Suprapubic skin (tissue), 4 donors: ENCODE measurements around the gene RRP8. TPM values are rescaled to one million over a fixed set of nuclear protein-coding genes. Genes with fewer than 3 reads are reported as not detected.

ENCODE experiments used
- DNase-seq, 2 donors: peaks; one replicate each; pipeline ENCODE4 v3.0.0-alpha.2; 2019; ENCODE audit warnings: low spot score in 2 of 2
- H3K27ac ChIP-seq: fragments of 200-600 bp; sonication (generic); one replicate; pipeline ENCODE4 v1.5.1; 2019
- H3K27me3 ChIP-seq: fragments of 200-600 bp; sonication (generic); one replicate; pipeline ENCODE4 v1.5.1; 2019
- H3K36me3 ChIP-seq: fragments of 200-600 bp; sonication (generic); one replicate; pipeline ENCODE4 v1.5.1; 2019
- H3K4me1 ChIP-seq: fragments of 200-600 bp; sonication (generic); one replicate; pipeline ENCODE4 v1.5.1; 2019
- H3K4me3 ChIP-seq: fragments of 200-600 bp; sonication (generic); one replicate; pipeline ENCODE4 v1.5.1; 2019; ENCODE audit warnings: mild to moderate bottlenecking
- H3K9me3 ChIP-seq: fragments of 200-600 bp; sonication (generic); one replicate; pipeline ENCODE4 v1.5.1; 2019
- CTCF ChIP-seq, 2 donors: fragments of 200-600 bp in 1 of 2; fragments of 450-650 bp in 1 of 2; sonication (generic) in 1 of 2; IDR thresholded peaks; one replicate each; pipeline ENCODE4 v1.5.1; 2016 to 2019; ENCODE audit warnings: antibody characterized with exemption in 2 of 2, mild to moderate bottlenecking in 1 of 2, moderate library complexity in 1 of 2
- EP300 ChIP-seq: sonication (generic); formaldehyde crosslinking; IDR thresholded peaks from one replicate; pipeline ENCODE4 v1.6.1; 2017; ENCODE audit warnings: antibody characterized with exemption
- POLR2A ChIP-seq, 2 donors: fragments of 450-650 bp; IDR thresholded peaks; one replicate each; pipeline ENCODE4 v1.6.1; 2017; ENCODE audit warnings: antibody characterized with exemption in 2 of 2, mild to moderate bottlenecking in 2 of 2, moderate library complexity in 2 of 2
- POLR2AphosphoS5 ChIP-seq, 3 donors: sonication (generic); formaldehyde crosslinking; IDR thresholded peaks; one replicate each; pipeline ENCODE4 v1.6.1; 2017; ENCODE audit warnings: antibody characterized with exemption in 3 of 3
- WGBS: methylation state at CpG from one replicate; pipeline ENCODE4 v1.1.5; 2018; 5-methylcytosine and 5-hydroxymethylcytosine counted together
- total RNA-seq, 4 donors: library from RNA; depleted of rRNA; stranded (reverse); fragments of >200 nt; gene quantifications; one replicate each; pipeline ENCODE4 v1.1.0, GENCODE V29; 2016

Gene RRP8
- total RNA-seq, 4 donors from 2014 or later, result 15.9 to 33.6 (median 18.3) TPM

- Histone ChIP-seq H3K4me1 (peaks cover 31% of the 10 kb centered on the region), H3K36me3 (peaks cover 6% of the 10 kb centered on the region), H3K27me3 (no peaks in the 10 kb centered on the region), H3K27ac (no peak overlapping the region), H3K9me3 (no peaks in the 10 kb centered on the region), H3K4me3 (no peak overlapping the region)
- TF ChIP-seq EP300, result no peak
- no peak for TF ChIP-seq POLR2AphosphoS5 (IDR thresholded peaks at IDR 0.05)
- no peak for TF ChIP-seq CTCF (IDR thresholded peaks at IDR 0.05)
- no peak for TF ChIP-seq POLR2A (IDR thresholded peaks at IDR 0.05)
- WGBS, result 86% methylated on average over 7 of the region's 7 CpGs
- no peak for DNase-seq
These were observed 39.5 kb upstream of the RRP8 start for GRCh38 chr11:6642957-6643356.

GRCh38 chr11:6640985-6641701 is 37.7 kb upstream of the RRP8 start:
- no peak for DNase-seq
- TF ChIP-seq POLR2AphosphoS5 (IDR thresholded peaks at IDR 0.05) (no peak), CTCF (IDR thresholded peaks at IDR 0.05) (no peak), EP300 (no peak), POLR2A (IDR thresholded peaks at IDR 0.05) (no peak)

DNA sequence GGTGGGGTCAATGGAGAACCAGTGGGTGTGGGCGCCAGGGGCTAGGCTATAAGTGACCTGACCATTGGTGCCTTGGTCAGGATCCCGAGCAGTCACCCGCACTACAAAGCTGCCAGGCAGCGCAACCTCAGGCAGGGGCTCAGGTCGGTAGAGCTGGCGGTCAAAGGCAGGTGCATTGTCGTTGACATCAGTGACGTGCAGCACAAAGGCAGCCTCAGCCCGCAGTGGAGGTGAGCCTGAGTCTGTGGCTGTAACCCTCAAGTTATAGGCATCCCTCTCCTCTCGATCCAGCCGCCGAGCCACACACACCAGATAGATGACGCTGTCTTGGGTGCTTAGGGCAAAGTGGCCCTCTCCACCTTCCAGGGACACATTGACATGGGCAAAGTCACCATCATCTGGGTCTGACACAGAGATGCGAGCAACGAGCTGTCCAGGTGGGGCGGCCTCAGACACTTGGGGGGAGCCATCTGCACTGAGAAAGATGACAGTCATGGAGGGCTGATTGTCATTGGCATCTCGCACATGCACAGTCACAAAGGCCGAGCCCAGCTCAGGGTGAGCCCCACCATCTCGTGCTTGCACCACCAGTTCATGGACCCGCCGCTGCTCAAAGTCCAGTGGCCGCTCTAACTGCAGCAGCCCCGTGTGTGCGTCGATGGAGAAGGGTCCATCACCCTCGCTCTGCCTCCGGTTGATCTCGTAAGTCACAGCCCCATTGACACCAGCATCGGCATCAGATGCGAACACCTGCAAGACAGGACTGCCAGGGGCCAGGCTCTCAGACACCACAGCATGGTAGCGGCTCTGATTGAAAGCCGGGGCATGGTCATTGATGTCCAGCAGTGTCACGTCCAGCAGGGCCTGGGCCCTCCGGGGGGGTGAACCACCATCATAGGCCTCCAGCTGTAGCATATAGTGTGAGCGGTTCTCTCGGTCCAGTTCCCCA is 36.9 kb upstream of the RRP8 start:
- H3K9me3 ChIP-seq, result no peaks in the 10 kb centered on the region
- no peak for DNase-seq
- H3K4me3 ChIP-seq, result no peak overlapping the region
- TF ChIP-seq POLR2A (IDR thresholded peaks at IDR 0.05), result no peak
- no peak for TF ChIP-seq CTCF (IDR thresholded peaks at IDR 0.05)
- no peak for TF ChIP-seq EP300
- no peak for TF ChIP-seq POLR2AphosphoS5 (IDR thresholded peaks at IDR 0.05)
- H3K4me1 ChIP-seq, result peaks cover 25% of the 10 kb centered on the region
- H3K27ac ChIP-seq, result no peak overlapping the region
- H3K27me3 ChIP-seq, result no peaks in the 10 kb centered on the region
- WGBS, result 94% methylated on average over 26 of the region's 36 CpGs
- H3K36me3 ChIP-seq, result peaks cover 6% of the 10 kb centered on the region

More at GRCh38 chr11:6640985-6641701, 37.7 kb upstream of the RRP8 start:
- Histone ChIP-seq H3K4me3 (no peak overlapping the region), H3K27me3 (no peaks in the 10 kb centered on the region), H3K36me3 (peaks cover 6% of the 10 kb centered on the region), H3K27ac (no peak overlapping the region), H3K4me1 (peaks cover 24% of the 10 kb centered on the region), H3K9me3 (no peaks in the 10 kb centered on the region)
- 95% methylated on average over 14 of the region's 26 CpGs for WGBS

DNA sequence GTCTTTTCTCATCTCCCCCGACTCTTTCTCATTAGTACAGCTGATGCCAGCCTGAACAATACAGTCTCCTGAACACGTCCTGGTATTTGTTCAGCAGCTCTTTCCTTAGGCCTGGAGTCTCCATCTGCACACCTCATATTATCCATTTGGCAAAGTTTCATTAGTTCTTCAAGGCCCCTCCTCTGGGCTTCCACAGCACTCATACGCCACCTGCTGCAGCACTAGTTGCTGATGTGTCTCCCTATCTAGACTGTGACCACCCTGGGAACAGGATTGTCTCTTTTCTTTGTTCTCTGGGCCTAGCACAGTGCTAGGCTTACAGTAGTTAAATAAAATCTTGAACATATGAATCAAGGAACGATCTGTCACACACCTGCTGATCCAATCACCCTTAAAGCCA is 35.0 kb upstream of the RRP8 start:
- Histone ChIP-seq H3K27me3 (no peaks in the 10 kb centered on the region), H3K27ac (no peak overlapping the region), H3K4me3 (no peak overlapping the region), H3K9me3 (no peaks in the 10 kb centered on the region), H3K4me1 (peaks cover 29% of the 10 kb centered on the region), H3K36me3 (peaks cover 6% of the 10 kb centered on the region)
- WGBS, result 74% methylated on average over 4 of the region's 4 CpGs
- no peak for DNase-seq
- TF ChIP-seq CTCF (IDR thresholded peaks at IDR 0.05) (no peak), POLR2A (IDR thresholded peaks at IDR 0.05) (no peak), EP300 (no peak), POLR2AphosphoS5 (IDR thresholded peaks at IDR 0.05) (no peak)

DNA sequence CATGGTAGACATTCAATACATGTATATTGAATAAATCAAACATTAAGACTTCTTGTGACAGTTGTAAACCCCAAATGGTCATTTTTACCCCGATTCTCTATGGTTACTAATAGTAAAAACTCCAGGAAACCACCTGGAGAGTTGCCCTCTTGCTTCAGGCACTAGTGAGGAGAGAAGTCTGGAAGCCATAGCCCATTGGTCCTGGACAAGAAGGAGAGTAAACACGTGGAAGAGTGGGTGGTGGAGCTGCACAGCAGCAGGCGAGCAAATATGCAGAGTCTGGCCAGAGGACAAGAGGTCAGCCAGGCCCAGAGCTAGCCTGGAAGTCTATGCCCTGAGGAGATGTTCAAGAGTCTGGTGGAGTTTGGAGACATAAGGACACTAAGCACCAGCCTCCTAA is 34.5 kb upstream of the RRP8 start:
- H3K36me3 ChIP-seq, result peaks cover 8% of the 10 kb centered on the region
- 22% methylated on average over 3 of the region's 3 CpGs for WGBS
- no peaks in the 10 kb centered on the region for H3K9me3 ChIP-seq
- no peak overlapping the region for H3K27ac ChIP-seq
- no peak overlapping the region for H3K4me3 ChIP-seq
- TF ChIP-seq EP300, result no peak
- TF ChIP-seq CTCF (IDR thresholded peaks at IDR 0.05), result no peak
- TF ChIP-seq POLR2A (IDR thresholded peaks at IDR 0.05), result no peak
- TF ChIP-seq POLR2AphosphoS5 (IDR thresholded peaks at IDR 0.05), result no peak
- DNase-seq, result no peak
- H3K27me3 ChIP-seq, result no peaks in the 10 kb centered on the region
- H3K4me1 ChIP-seq, result peaks cover 29% of the 10 kb centered on the region
